ENCODE measurements around the gene WNT11.

Gene WNT11

DNA sequence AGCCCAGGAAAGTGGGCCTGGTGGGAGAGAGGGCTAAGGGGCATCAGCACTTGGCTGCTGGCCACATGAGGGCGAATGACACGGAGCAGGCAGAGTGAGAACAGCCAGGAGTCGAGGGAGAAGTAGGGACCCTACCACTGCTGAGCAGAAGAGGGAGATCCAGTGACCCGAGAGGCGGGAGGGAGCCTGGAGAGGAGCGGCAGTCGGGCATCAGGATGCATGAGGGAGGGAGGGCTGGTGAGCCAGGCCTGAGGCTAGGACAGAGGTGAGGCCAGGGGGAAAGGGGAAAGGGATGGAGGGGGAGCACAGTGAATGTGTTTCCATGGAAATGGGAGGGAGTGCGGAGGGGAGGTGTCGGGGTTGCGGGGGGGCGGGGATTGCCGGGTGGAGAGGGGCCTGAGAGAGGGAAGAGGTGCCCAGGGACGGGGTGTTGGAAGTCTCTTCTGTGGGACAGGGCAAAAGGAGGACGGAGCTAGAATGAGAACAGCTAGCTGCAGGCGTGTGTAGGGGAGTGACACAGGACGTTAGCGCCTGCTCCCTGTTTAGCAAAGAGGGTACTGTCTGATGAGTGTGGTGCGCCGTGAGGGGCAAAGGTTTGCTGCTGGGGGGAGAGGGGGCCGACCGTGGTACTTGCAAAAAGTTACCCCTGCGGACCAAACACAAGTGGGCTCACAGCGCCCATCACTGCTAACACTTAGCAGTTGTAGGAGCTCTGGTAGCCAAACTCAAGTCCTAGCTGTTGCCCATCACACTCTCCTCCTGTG is 37.1 kb upstream of the WNT11 start:
- H3K9me3 ChIP-seq (ENCODE audit: control insufficient read depth, insufficient read depth, low read length), result no peaks in the 10 kb centered on the region
- peak overlapping the region; percentile 25 for H3K9ac ChIP-seq (ENCODE audit: low read depth, low read length)
- H3K36me3 ChIP-seq (ENCODE audit: insufficient read depth, low read length), result no peaks in the 10 kb centered on the region
- 0 out of 2 replicates have a peak, but pooled peaks cover 7% of the 10 kb centered on the region for H3K4me1 ChIP-seq (ENCODE audit: insufficient read depth, low read length)

DNA sequence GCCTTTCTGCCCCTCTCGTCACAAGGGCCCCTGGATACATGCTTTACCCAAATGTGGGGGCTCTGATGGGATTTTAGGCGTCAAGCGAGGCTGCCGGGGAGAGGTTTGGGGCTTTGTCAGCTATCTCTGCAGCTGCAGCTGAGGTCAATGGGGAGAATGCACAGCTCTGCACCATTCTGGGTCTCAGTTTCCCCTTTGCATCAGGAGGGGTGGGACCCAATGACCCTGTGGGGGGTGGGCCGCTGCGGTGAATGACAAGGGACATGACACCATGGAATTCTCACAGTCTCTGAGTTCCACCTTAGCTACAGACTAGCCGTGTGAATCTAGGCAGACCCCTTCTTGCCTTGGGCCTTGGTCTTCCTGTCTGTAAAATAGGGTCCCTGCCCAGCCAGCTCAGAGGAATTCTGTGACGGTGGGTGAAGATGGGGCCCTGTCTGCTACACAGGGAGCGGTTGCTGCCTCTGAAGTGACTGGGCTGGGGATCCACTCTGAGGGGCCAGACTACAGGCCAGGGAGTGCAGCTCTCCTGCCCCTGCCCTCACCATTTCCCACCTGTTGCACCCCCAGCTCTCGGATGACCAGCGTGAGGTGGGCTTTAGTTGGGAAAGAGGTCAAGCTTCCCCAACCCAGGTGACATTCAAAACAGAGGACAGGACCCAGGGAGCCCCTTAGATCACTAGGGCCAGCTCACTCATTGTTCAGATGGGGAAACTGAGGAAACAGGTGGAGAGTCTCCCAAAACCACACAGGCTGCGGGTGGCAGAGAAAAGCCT is 35.9 kb upstream of the WNT11 start:
- Histone ChIP-seq H3K9me3 (ENCODE audit: control insufficient read depth, insufficient read depth, low read length) (no peaks in the 10 kb centered on the region), H3K4me1 (ENCODE audit: insufficient read depth, low read length) (0 out of 2 replicates have a peak, but pooled peaks cover 7% of the 10 kb centered on the region), H3K9ac (ENCODE audit: low read depth, low read length) (no peak overlapping the region), H3K36me3 (ENCODE audit: insufficient read depth, low read length) (no peaks in the 10 kb centered on the region)

DNA sequence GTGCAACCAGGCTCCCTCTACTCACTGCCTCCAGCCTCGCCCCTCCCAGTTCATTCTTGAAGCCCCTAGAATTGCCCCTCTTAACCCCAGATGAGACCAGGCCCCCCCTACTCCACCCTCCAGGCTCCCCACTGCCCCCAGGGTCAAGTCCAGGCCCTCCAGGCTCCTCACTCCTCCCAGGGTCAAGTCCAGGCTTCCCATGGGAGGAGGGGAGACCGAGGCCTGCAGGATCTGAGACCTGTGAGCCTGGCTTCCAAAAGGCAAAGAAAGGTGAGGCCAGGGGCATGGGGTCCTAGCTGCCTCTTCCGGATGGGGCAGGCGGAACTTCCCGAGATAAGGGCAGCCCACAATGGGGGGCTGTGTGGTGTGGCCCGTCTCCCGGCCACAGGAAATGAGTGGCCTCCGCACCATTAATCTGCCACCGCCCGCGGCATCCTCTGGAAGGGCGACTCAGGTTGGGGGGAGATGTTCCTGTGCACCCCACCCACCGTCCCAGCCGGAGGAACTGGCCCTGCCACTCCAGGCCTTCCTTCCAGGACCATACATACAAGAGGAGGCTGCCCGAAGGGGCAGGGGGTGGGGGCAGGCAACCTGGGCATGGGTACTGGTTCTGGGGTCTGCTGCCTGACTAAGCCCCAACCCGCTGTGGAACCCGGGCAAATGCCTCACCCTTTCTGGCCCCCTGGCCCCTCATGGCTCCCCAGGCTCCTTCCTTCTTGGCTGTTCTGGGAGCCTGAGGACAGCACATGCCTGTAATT is 35.1 kb upstream of the WNT11 start:
- H3K4me1 ChIP-seq (ENCODE audit: insufficient read depth, low read length), result 0 out of 2 replicates have a peak, but pooled peaks cover 7% of the 10 kb centered on the region
- H3K9ac ChIP-seq (ENCODE audit: low read depth, low read length), result no peak overlapping the region
- H3K36me3 ChIP-seq (ENCODE audit: insufficient read depth, low read length), result no peaks in the 10 kb centered on the region
- H3K9me3 ChIP-seq (ENCODE audit: control insufficient read depth, insufficient read depth, low read length), result no peaks in the 10 kb centered on the region

DNA sequence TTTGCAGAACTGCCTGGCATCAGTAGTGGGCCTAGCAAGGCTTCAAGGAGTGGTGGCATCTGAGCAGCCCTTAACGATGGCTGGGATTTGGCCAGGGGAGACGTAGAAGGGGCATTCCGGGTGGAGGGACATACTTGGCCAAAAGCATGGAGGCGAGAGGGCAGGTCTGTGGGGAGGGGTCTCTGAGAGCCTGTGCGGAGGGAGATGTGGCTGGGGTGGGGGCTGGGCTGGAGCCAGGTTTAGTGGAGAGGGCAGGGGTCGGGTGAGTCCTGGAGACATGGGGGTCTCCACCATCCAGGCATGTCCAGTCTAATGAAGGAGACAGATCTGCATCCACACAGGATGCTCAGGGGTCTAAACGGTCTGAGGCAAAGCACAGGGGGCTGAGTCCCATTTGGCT is 34.4 kb upstream of the WNT11 start:
- Histone ChIP-seq H3K4me1 (ENCODE audit: insufficient read depth, low read length) (0 out of 2 replicates have a peak, but pooled peaks cover 7% of the 10 kb centered on the region), H3K36me3 (ENCODE audit: insufficient read depth, low read length) (no peaks in the 10 kb centered on the region), H3K9me3 (ENCODE audit: control insufficient read depth, insufficient read depth, low read length) (no peaks in the 10 kb centered on the region), H3K9ac (ENCODE audit: low read depth, low read length) (no peak overlapping the region)

DNA sequence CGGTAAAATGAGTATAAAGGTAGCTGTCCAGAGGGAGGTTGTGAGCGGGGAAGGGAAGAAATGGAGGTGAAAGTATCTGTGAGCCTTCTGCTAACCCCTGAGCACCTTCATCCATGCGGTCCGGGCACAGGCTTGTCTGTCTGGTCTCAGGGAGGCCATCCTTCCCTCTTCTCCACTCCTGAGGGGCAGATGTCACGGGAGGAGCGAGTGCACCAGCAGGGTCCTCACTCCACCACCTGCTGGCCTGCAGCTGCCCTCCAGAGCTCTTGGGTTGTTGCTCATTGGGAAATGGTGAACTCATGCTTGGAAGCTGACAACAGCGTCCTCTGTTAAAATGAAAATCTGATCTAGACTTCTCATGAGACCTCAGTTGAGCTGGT is 33.8 kb upstream of the WNT11 start:
- H3K4me1 ChIP-seq (ENCODE audit: insufficient read depth, low read length), result 0 out of 2 replicates have a peak, but pooled peaks cover 7% of the 10 kb centered on the region
- H3K9ac ChIP-seq (ENCODE audit: low read depth, low read length), result no peak overlapping the region
- H3K36me3 ChIP-seq (ENCODE audit: insufficient read depth, low read length), result no peaks in the 10 kb centered on the region
- H3K9me3 ChIP-seq (ENCODE audit: control insufficient read depth, insufficient read depth, low read length), result no peaks in the 10 kb centered on the region

DNA sequence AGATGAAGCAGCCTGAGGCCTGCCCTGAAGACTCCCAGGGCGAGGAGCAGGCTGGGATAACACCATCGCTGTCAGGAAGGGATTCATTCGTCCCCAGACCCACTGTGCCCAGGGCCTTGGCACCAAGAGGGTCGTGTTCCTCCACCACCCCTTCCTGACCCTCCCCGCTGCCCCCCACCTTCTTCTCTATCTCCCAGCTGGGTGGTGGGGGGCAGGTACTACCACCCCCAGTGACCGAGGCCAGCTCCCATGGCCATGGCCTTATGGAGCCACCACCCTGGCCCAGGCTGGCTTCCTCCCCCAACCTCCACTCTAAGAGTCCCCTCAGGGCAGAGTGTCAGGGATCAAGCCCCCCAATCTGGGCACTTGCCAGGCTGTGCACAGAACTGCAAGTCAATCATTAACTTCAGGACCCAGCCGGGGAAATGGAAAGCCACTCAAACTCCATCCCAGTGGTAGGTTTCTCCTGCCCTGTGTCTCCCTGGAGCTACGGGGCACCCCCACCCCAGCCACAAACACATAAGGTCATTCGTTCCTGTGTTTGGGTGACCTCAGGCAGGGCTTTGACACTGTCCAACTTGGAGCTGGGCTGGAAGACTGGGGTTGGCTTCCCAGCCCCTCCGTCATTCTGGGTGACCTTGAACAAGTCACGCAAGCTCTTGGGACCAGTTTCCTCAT is 33.3 kb upstream of the WNT11 start:
- Histone ChIP-seq H3K4me1 (ENCODE audit: insufficient read depth, low read length) (0 out of 2 replicates have a peak, but pooled peaks cover 7% of the 10 kb centered on the region), H3K9ac (ENCODE audit: low read depth, low read length) (no peak overlapping the region), H3K9me3 (ENCODE audit: control insufficient read depth, insufficient read depth, low read length) (no peaks in the 10 kb centered on the region)

DNA sequence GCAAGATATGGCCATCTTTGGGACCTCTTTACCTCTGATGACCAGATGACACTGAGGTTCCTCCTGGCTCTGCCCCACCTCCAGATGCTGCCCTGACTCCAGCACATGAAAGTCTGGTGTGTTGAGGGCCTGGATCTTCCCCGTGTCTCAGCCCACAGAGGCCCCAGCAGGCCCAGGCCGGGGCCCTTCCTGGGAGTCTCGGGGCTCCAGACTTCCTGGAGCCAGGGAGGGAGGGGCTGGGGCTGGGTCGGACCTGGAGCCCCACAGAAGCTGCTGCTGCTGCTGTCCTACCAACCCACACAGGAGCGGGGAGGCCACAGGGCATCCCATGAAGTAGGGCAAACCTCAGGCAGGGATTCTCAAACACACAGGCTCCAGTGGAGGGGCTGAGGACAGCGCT is 32.2 kb upstream of the WNT11 start:
- Histone ChIP-seq H3K36me3 (ENCODE audit: insufficient read depth, low read length) (no peaks in the 10 kb centered on the region), H3K4me1 (ENCODE audit: insufficient read depth, low read length) (0 out of 2 replicates have a peak, but pooled peaks cover 7% of the 10 kb centered on the region), H3K9ac (ENCODE audit: low read depth, low read length) (no peak overlapping the region), H3K9me3 (ENCODE audit: control insufficient read depth, insufficient read depth, low read length) (no peaks in the 10 kb centered on the region)

More for the DNA sequence above, 33.3 kb upstream of the WNT11 start:
- no peaks in the 10 kb centered on the region for H3K36me3 ChIP-seq (ENCODE audit: insufficient read depth, low read length)

DNA sequence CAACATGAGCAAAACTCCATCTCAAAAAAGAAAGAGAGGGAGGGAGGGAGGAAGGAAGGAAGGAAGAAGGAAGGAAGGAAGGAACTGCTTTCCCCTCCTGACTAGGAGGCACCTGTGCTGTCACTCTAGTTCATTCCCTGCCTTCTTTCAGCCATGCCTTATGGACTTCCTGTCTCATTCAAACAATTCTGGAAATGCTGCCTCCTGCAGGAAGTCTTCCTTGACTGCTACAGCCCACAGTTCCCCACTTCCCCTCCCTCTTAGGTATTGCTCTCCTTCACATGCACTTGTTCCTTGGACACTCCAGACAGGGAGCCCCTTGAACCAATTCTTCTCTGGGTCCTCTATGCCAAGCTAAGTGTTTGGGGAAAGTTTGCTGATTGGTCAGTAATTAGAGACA is 31.6 kb upstream of the WNT11 start:
- Histone ChIP-seq H3K9me3 (ENCODE audit: control insufficient read depth, insufficient read depth, low read length) (no peaks in the 10 kb centered on the region), H3K36me3 (ENCODE audit: insufficient read depth, low read length) (no peaks in the 10 kb centered on the region), H3K9ac (ENCODE audit: low read depth, low read length) (no peak overlapping the region), H3K4me1 (ENCODE audit: insufficient read depth, low read length) (0 out of 2 replicates have a peak, but pooled peaks cover 5% of the 10 kb centered on the region)

DNA sequence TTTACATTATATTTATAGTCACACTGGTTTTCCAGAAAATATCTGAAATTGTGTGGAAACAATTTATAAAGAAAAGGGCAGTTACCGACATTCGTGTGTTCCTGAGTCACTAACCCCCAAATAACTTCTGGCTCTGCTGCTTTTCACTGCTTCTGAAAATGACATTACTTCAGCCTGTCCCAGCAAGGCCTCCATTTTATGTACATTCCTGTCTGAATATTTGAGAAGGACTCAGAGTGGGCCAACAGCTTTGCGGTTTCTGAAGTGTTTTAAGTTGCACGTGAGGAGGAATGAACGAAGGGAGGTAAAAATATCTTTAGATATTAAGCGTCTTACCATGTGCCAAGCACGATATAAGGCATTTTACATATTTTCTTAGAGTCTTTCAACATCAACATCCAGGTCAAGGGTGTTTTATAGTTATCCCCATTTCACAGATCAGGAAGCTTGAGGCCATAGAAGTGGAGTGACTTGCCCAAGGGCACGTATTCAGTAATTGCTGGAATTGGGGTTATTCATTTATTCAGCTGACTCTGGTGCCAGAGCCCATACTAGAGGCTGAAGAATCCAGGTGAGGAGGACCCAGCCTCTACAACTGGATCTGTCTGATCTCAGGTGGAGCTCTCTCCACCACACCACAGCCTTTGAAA is 30.8 kb upstream of the WNT11 start:
- no peaks in the 10 kb centered on the region for H3K36me3 ChIP-seq (ENCODE audit: insufficient read depth, low read length)
- H3K4me1 ChIP-seq (ENCODE audit: insufficient read depth, low read length), result peaks cover under 1% of the 10 kb centered on the region; the same call in 1 of the 2 replicates
- H3K9me3 ChIP-seq (ENCODE audit: control insufficient read depth, insufficient read depth, low read length), result no peaks in the 10 kb centered on the region
- H3K9ac ChIP-seq (ENCODE audit: low read depth, low read length), result peak overlapping the region; percentile 87; the same call in 1 of the 2 replicates

DNA sequence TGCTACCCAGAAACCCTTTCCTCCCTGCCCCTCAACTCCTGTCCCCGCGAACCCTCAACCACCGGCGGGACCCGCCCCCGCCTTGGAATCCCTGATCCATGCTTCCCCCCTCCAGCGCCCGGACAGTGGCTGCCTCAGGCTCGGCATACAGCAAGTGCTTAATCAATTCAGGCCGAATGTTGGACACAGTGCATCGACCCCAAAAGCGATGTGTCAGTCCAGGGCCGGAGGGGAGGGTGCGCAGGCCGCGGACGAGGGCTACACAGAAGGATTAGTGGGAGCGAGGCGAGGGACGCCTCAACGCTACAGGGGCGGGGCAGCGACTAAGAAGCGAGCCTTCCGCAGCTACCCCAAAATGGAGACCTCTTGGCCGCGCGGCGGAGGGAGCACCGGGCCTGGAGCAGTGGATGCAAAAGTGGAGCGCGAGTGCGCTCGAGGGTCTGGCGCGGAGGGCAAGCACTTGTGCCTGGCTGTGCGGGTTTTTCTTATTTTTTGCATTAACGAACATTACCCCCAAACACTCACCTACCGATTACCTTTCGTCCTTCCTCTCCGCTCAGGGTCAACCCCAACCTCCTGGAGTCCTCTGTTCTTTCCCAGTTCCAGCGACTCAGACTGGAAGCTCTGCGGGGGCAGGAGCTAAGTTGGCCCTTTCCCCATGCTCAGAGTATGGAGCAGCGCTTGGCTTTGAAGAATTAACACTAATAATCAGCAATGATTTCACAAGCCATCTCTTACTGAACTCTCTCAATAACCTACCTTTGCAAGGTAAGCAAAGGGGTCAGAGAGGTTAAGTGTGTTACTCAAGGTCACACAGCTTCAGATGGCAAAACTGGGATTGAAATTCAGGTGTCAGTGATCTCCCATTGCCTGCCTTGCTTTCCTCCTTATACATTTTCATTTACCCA is 30.0 kb upstream of the WNT11 start:
- Histone ChIP-seq H3K9ac (ENCODE audit: low read depth, low read length) (peak overlapping the region; percentile 87), H3K36me3 (ENCODE audit: insufficient read depth, low read length) (no peaks in the 10 kb centered on the region), H3K4me1 (ENCODE audit: insufficient read depth, low read length) (peaks cover 3% of the 10 kb centered on the region; the same call in 1 of the 2 replicates), H3K9me3 (ENCODE audit: control insufficient read depth, insufficient read depth, low read length) (no peaks in the 10 kb centered on the region)

DNA sequence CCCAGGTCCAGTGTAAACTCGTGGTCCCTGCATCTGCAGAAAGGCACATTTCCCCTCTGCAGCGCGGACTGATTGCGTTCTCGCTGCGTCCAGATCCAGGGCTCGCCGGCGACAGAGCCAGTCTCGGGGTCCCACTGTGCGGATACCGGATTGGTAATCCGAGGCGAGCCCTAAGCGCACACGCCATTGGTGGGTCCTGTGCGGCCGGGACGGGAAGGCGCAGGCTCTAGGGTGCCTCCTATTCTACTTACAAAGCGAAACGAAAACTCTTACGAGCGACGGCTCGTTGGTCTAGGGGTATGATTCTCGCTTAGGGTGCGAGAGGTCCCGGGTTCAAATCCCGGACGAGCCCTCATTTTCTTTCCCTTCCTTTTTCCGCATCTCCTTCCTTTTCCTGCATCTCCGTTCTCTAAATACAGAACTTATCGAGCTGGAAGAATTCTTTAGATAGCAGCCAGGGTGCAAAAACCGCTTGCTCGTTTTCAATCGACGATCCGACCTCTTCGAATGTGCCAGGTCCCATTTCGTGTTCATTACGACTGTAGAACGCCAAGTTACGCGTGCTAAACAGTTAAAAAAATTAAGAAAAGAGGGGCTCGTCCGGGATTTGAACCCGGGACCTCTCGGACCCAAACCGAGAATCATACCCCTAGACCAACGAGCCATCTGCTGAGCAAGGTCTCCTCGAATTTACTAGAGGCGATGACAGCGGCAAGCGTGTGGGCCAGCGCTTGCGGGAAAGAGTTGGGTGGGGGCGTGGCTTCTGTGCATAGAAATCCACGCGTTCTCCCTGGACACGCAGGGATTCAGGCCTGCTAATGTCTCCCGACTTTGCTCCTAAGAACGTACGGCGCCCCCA is 29.2 kb upstream of the WNT11 start:
- no peaks in the 10 kb centered on the region for H3K9me3 ChIP-seq (ENCODE audit: control insufficient read depth, insufficient read depth, low read length)
- H3K9ac ChIP-seq (ENCODE audit: low read depth, low read length), result peak overlapping the region; percentile 87
- H3K4me1 ChIP-seq (ENCODE audit: insufficient read depth, low read length), result peaks cover 3% of the 10 kb centered on the region; the same call in 1 of the 2 replicates
- no peaks in the 10 kb centered on the region for H3K36me3 ChIP-seq (ENCODE audit: insufficient read depth, low read length)
